Measurements from ENCODE around the gene MXRA8.

- TF ChIP-seq, protein P1, sequence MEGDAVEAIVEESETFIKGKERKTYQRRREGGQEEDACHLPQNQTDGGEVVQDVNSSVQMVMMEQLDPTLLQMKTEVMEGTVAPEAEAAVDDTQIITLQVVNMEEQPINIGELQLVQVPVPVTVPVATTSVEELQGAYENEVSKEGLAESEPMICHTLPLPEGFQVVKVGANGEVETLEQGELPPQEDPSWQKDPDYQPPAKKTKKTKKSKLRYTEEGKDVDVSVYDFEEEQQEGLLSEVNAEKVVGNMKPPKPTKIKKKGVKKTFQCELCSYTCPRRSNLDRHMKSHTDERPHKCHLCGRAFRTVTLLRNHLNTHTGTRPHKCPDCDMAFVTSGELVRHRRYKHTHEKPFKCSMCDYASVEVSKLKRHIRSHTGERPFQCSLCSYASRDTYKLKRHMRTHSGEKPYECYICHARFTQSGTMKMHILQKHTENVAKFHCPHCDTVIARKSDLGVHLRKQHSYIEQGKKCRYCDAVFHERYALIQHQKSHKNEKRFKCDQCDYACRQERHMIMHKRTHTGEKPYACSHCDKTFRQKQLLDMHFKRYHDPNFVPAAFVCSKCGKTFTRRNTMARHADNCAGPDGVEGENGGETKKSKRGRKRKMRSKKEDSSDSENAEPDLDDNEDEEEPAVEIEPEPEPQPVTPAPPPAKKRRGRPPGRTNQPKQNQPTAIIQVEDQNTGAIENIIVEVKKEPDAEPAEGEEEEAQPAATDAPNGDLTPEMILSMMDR (IDR thresholded peaks at IDR 0.05), result no peak
- TF ChIP-seq ZFX (IDR thresholded peaks at IDR 0.05; ENCODE audit: borderline replicate concordance), result no peak
Observed at GRCh38 chr1:1337793-1338147, 20.6 kb downstream of the MXRA8 start.
